Right lobe of liver (tissue), 4 donors: ENCODE measurements around the gene COL5A1.

Experiments used
- CTCF ChIP-seq, 4 donors: fragments of 200-600 bp in 3 of 4; fragments of 450-650 bp in 1 of 4; IDR thresholded peaks; one replicate each; pipeline versions ENCODE4 v1.5.1 to v1.8.0; 2016 to 2022; ENCODE audit warnings: antibody characterized with exemption in 4 of 4, mild to moderate bottlenecking in 2 of 4
- POLR2A ChIP-seq: fragments of 450-650 bp; IDR thresholded peaks from one replicate; pipeline ENCODE4 v1.6.1; 2017; ENCODE audit warnings: antibody characterized with exemption, mild to moderate bottlenecking
- donor health status: DM: no; HTN: no; CAD: no.
- donor health status: DM: no; HTN: no; CAD: no.
- donor health status: DM: no; HTN: yes; CAD: no.

GRCh38 chr9:134868751-134869553 lies 227.3 kb downstream of the COL5A1 start:
- no peak for TF ChIP-seq POLR2A
- TF ChIP-seq CTCF (IDR thresholded peaks at IDR 0.05) = no peak
